ENCODE data around the gene MORF4L2.

MORF4L2 gene

DNA sequence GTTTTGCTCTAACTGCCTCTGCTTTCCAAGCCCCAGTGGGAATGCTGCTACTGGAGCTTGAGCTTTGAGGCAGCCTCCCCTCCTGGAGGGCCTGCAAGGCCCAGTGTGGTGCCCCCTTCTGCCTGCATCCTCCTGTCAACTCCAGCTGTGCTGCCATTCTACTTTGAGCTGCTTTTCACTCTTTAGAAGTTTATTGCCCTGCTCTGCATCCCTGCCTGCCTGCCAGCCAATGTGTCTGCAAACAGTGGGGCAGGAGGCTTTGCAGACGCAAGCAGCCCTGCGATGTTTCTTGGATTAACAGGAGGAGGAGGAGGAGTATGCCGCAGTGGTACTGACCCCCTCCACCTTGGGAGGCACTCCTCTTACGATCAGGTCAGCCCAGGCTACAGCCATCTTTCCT, 40.6 kb upstream of the MORF4L2 start:
- H3F3A ChIP-seq (ENCODE audit: insufficient read depth, low read length), result no peaks in the 10 kb centered on the region
- H3K4me1 ChIP-seq (ENCODE audit: insufficient read depth, low read length, severe bottlenecking), result no peaks in the 10 kb centered on the region
- H3K9me2 ChIP-seq (ENCODE audit: low read depth, low read length), result no peaks in the 10 kb centered on the region
- H4K20me1 ChIP-seq (ENCODE audit: insufficient read depth, low read length), result no peaks in the 10 kb centered on the region
- H2AFZ ChIP-seq (ENCODE audit: low read length), result no peak overlapping the region
- H3K4me2 ChIP-seq (ENCODE audit: low read length), result no peak overlapping the region
- no peak overlapping the region for H3K4me3 ChIP-seq (ENCODE audit: low read depth, low read length, poor library complexity, severe bottlenecking)
- H3K27ac ChIP-seq (ENCODE audit: low read depth, low read length, poor library complexity, severe bottlenecking), result no peak overlapping the region
- TF ChIP-seq, protein P1, sequence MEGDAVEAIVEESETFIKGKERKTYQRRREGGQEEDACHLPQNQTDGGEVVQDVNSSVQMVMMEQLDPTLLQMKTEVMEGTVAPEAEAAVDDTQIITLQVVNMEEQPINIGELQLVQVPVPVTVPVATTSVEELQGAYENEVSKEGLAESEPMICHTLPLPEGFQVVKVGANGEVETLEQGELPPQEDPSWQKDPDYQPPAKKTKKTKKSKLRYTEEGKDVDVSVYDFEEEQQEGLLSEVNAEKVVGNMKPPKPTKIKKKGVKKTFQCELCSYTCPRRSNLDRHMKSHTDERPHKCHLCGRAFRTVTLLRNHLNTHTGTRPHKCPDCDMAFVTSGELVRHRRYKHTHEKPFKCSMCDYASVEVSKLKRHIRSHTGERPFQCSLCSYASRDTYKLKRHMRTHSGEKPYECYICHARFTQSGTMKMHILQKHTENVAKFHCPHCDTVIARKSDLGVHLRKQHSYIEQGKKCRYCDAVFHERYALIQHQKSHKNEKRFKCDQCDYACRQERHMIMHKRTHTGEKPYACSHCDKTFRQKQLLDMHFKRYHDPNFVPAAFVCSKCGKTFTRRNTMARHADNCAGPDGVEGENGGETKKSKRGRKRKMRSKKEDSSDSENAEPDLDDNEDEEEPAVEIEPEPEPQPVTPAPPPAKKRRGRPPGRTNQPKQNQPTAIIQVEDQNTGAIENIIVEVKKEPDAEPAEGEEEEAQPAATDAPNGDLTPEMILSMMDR (IDR thresholded peaks at IDR 0.05; ENCODE audit: low read length), result no peak
- no peak for TF ChIP-seq EZH2 (IDR thresholded peaks at IDR 0.05; ENCODE audit: borderline replicate concordance, low read length)
- no peaks in the 10 kb centered on the region for H3K79me2 ChIP-seq (ENCODE audit: insufficient read depth, low read length)
- no peaks in the 10 kb centered on the region for H3K9me3 ChIP-seq (ENCODE audit: low read length)
- H3K9ac ChIP-seq (ENCODE audit: low read length), result no peak overlapping the region
- H3K36me3 ChIP-seq (ENCODE audit: insufficient read depth, low read length), result no peaks in the 10 kb centered on the region
- H3K27me3 ChIP-seq (ENCODE audit: insufficient read depth, low read length), result no peaks in the 10 kb centered on the region

DNA sequence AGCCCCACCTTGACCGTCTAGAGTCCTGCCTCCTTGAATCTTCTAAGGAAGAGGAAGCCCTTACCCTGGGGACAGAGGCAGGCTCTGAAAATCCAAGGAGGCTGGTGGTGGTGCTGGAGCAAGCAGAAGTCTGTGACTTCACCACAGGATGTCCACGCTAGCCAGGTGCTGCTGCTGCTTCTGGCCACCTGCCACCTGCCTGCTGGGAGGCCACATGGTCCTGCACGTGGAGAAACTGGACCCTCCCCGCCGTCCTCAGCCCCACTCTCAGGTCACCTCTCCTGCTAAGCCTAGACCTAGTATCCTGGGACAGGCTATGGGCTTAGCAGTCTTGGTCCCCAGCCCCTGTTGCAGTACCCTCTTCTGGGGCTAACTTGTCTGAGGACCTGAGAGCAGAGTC, 40.0 kb upstream of the MORF4L2 start:
- Histone ChIP-seq H3K79me2 (ENCODE audit: insufficient read depth, low read length) (no peaks in the 10 kb centered on the region), H3K9ac (ENCODE audit: low read length) (no peak overlapping the region), H3K4me2 (ENCODE audit: low read length) (no peak overlapping the region), H2AFZ (ENCODE audit: low read length) (no peak overlapping the region), H3K27ac (ENCODE audit: low read depth, low read length, poor library complexity, severe bottlenecking) (no peak overlapping the region), H3K4me3 (ENCODE audit: low read depth, low read length, poor library complexity, severe bottlenecking) (no peak overlapping the region), H4K20me1 (ENCODE audit: insufficient read depth, low read length) (no peaks in the 10 kb centered on the region), H3K36me3 (ENCODE audit: insufficient read depth, low read length) (no peaks in the 10 kb centered on the region), H3K9me3 (ENCODE audit: low read length) (no peaks in the 10 kb centered on the region), H3F3A (ENCODE audit: insufficient read depth, low read length) (no peaks in the 10 kb centered on the region), H3K4me1 (ENCODE audit: insufficient read depth, low read length, severe bottlenecking) (no peaks in the 10 kb centered on the region), H3K9me2 (ENCODE audit: low read depth, low read length) (no peaks in the 10 kb centered on the region), H3K27me3 (ENCODE audit: insufficient read depth, low read length) (no peaks in the 10 kb centered on the region)
- TF ChIP-seq, protein P1 (IDR thresholded peaks at IDR 0.05; ENCODE audit: low read length), result no peak
- TF ChIP-seq EZH2 (IDR thresholded peaks at IDR 0.05; ENCODE audit: borderline replicate concordance, low read length), result no peak

DNA sequence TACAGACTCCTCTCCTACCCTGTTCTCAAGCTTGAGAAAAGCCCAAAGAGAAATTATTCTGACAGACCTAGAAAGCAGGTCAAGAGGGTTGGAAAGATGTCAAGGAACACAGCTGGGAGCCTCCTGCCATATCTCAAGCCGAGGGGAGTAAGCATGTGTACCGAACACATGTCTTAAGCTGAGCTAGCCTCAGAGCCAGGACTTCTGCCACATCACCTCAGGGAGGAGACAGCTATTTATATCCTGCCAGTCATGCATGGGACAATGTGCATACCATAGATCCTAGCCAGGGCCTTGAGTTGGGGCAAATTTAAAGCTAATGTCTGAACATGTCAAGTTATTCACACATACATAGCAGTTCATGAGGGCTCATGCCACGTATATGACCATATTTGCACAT, 36.0 kb upstream of the MORF4L2 start:
- Histone ChIP-seq H3K9me3 (ENCODE audit: low read length) (no peaks in the 10 kb centered on the region), H4K20me1 (ENCODE audit: insufficient read depth, low read length) (no peaks in the 10 kb centered on the region), H3K9ac (ENCODE audit: low read length) (no peak overlapping the region), H3F3A (ENCODE audit: insufficient read depth, low read length) (no peaks in the 10 kb centered on the region), H3K27me3 (ENCODE audit: insufficient read depth, low read length) (no peaks in the 10 kb centered on the region), H3K9me2 (ENCODE audit: low read depth, low read length) (no peaks in the 10 kb centered on the region), H3K4me2 (ENCODE audit: low read length) (no peak overlapping the region), H3K79me2 (ENCODE audit: insufficient read depth, low read length) (no peaks in the 10 kb centered on the region), H3K36me3 (ENCODE audit: insufficient read depth, low read length) (no peaks in the 10 kb centered on the region), H3K4me1 (ENCODE audit: insufficient read depth, low read length, severe bottlenecking) (no peaks in the 10 kb centered on the region), H3K4me3 (ENCODE audit: low read depth, low read length, poor library complexity, severe bottlenecking) (no peak overlapping the region), H3K27ac (ENCODE audit: low read depth, low read length, poor library complexity, severe bottlenecking) (no peak overlapping the region), H2AFZ (ENCODE audit: low read length) (no peak overlapping the region)
- TF ChIP-seq, protein P1 (IDR thresholded peaks at IDR 0.05; ENCODE audit: low read length), result no peak
